ENCODE results near the gene MSGN1.

The MSGN1 gene

DNA sequence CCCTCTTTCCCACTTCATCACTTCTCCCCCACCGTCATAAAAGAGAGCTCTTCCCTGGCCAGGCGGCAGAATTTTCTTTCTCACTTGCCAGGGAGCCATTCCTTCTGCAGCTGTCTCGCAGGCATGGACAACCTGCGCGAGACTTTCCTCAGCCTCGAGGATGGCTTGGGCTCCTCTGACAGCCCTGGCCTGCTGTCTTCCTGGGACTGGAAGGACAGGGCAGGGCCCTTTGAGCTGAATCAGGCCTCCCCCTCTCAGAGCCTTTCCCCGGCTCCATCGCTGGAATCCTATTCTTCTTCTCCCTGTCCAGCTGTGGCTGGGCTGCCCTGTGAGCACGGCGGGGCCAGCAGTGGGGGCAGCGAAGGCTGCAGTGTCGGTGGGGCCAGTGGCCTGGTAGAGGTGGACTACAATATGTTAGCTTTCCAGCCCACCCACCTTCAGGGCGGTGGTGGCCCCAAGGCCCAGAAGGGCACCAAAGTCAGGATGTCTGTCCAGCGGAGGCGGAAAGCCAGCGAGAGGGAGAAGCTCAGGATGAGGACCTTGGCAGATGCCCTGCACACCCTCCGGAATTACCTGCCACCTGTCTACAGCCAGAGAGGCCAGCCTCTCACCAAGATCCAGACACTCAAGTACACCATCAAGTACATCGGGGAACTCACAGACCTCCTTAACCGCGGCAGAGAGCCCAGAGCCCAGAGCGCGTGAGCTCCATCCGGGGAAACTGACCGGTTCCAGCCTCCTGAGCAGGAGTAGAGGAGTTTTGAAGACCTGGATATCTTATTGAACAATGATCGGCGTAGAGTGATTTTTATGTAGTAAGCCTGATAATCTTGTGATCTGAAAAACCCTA is at the start of gene MSGN1:
MSGN1 (plus strand) TSS at position 65 of the 850 bp plus-strand sequence; CDS start at position 124, 59 bp downstream.
- DNase-seq = no peak

DNA sequence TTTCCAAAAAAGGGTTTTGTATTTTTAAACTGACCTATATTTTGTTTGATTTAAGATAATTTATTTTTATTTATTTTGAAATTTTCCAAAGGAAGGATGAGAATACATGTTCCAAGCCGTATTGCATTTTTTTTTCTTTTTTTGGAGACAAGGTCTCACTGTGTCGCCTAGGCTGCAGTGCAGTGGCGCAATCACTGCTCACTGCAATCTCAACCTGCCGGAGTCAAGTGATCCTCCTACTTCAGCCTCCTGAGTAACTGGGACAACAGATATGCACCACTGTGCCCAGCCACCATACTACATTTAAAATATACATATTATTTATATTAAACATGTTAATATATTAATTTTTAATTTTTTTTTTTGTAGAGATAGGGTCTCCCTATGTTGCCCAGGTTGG is 47.4 kb upstream of the MSGN1 start:
- no peak for DNase-seq

GRCh38 chr2:17771956-17772355 is 44.3 kb upstream of the MSGN1 start:
- no peak for DNase-seq

GRCh38 chr2:17772532-17772931 is 43.7 kb upstream of the MSGN1 start:
- no peak for DNase-seq

DNA sequence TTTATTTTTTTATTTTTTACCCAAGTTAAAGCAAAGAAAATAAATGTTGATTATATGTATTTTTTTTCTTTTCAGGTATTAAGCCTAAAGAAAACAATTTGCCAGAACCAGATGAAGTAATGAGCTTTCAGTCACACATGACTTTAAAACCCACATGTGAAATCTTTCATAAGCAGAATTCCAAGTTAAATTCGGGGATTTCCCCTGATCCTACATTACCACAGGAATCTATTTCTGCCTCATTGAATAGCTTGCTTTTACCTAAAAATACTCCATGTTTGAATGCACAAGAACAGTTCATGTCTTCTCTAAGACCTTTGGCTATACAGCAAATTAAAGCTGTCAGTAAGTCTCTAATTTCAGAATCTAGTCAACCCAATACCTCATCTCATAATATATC is 35.7 kb upstream of the MSGN1 start:
- no peak for DNase-seq

- DNase-seq = no peak
These were observed 34.8 kb upstream of the MSGN1 start for GRCh38 chr2:17781482-17781881.

GRCh38 chr2:17786727-17787126 is 29.5 kb upstream of the MSGN1 start:
- DNase-seq = no peak

DNA sequence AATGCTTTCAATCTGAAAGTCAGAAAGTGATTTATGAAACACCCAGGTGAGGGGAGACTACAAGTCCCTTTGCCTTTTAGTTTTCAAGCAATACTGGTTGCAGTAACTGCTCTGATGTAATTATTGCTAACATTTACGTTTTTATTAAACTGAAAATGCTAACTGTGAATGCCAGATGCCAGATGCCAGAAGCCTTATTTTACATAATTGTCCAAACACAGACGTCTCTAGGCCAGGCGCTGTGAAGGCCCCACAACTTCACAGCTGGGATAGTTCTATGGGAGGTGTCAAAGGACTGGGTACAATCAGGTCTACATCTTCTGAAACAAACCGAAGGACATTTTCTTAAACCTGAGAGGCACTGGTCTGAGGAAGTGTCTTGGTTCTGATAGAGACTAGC is 27.5 kb upstream of the MSGN1 start:
- no peak for DNase-seq

- no peak for DNase-seq
These were observed 25.7 kb upstream of the MSGN1 start for GRCh38 chr2:17790536-17790935.

DNA sequence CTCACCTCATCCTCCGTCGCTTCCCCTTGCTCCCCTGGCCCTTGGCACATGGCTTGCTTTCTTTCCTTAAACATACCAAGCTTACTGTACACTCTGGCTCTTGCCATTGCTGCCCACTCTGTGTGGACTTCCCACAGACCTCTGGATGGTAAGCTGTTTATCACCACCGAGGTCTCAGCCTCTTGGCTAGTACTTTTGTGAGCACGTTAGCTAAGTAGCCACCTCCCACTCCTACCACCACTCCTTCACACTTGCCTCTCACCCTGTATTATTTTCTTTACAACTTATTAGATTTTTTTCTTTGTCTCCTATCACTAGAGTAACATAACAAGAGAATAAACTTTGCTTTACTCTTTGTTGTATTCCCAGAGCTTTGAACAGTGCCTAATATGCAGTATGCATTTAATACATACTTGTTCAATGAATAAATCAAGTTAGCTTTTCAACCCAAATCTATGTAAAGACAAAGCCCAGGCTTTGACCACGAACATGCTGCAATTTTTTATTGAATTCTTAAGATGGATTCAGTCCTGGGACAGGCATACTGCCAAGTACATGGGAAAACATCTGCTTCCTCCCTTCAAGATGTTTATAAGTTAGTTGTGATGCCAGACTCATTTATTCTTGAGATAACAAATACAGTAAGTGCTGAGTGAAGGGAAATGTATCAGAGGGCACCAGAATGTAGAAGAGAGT is 25.0 kb upstream of the MSGN1 start:
- DNase-seq = no peak

GRCh38 chr2:17791817-17792130 is 24.5 kb upstream of the MSGN1 start:
- DNase-seq = no peak

- DNase-seq = no peak
These were observed 23.7 kb upstream of the MSGN1 start for GRCh38 chr2:17792515-17792914.

DNA sequence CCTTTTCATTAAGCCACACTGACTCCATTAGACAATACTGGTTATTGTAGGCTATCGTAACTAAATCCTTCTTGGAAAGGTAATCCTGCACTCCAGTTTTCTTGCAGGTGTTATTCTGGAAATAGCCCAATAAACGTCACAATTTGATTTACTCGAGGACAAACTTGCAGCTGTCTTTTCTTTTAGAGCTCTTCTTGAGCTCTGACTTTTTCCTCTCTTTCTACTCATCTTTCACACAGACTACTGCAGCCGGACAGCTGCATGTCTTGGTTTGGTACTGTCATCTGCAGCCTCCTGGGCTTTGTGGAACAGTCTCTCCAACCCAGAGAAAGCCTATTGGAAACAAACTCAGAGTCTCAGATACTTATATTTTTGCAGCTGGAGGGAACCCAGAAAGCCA is 23.0 kb upstream of the MSGN1 start:
- no peak for DNase-seq

DNA sequence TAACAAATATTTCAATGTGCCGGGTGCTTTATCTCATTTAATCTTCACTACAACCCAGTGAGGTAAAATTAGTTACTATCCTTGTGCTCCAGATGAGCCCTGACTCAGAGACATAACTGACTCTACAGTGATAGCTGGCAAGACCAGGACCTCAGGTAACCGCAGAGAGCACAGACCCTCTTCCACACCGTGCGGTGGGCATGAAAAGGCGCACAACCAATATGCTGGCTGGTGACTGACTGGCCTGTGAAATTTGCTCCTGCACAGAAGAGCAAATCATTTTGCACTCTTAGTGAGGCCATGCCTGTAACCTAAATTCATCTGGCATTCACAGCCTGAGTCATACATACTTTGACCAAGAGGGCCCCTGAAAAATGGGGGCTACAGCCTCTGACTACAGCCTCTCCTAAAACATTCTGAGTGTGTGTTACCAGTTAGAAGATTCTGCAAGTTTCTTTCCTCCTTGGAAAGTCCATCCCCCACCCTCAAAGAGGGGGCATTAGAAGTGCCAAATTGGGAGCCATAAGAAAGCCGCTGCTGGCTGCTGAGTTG is 22.4 kb upstream of the MSGN1 start:
- no peak for DNase-seq

DNA sequence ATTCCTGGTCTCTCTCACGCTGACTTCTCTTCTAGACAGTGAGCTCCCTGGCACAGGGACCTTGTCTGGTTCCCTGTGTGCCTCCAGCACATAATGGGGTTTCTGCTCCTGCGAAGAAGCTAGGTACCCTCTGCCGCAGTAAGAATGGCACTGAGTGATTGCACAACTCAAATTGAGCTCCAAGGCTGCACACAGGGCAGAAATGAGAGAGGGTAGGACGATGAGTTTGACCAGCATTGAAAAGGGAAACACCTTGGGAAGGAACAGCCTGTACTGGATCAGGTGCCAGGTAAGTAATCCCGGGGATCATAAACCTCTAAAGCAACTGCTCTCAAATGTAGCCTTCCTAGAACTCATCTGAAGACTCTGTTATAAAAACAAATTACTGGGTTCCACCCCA is 21.0 kb upstream of the MSGN1 start:
- no peak for DNase-seq

DNA sequence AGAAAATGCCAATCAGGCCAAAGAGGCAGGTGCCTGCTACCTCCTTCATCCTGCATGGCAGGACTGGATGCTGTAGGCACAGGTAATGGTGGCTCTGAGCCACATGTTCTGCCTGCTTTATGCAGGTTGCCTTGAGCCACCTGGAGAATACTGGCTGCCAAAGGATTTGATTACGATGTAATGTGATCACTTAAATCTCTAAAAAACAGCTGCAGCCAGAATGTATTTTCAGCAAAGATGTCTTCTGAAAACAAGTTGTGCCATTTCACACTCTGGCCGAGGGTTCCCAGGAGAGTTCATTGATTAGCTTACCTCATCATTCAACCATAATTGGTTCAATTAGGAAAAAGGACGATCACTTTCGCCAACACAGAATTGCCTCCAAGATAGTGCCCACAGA is 17.9 kb upstream of the MSGN1 start:
- DNase-seq = no peak

GRCh38 chr2:17799301-17800120 is 16.7 kb upstream of the MSGN1 start:
- no peak for DNase-seq

DNA sequence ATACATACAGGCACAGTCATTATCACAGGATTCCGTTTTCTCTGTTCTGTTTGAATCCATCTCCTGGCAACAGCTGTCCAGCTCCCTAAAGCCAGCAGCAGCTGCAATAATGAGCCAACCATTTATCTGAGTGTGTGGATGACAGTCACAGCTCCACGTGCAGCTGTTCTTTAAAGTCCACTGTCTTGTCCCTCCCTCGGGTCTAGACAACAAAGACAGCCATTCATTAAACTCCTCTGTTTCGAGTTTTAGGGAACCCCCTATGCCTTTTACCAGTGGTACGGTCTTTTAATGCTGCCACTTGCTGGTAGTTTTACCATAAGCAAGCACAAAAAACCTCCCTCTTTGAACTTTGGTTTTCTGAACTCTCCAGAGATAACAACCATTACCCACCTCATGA is 16.0 kb upstream of the MSGN1 start:
- DNase-seq = no peak

GRCh38 chr2:17800693-17801458 is 15.4 kb upstream of the MSGN1 start:
- no peak for DNase-seq

GRCh38 chr2:17803497-17803896 is 12.8 kb upstream of the MSGN1 start:
- DNase-seq = no peak

GRCh38 chr2:17804358-17804757 is 11.9 kb upstream of the MSGN1 start:
- DNase-seq = no peak

DNA sequence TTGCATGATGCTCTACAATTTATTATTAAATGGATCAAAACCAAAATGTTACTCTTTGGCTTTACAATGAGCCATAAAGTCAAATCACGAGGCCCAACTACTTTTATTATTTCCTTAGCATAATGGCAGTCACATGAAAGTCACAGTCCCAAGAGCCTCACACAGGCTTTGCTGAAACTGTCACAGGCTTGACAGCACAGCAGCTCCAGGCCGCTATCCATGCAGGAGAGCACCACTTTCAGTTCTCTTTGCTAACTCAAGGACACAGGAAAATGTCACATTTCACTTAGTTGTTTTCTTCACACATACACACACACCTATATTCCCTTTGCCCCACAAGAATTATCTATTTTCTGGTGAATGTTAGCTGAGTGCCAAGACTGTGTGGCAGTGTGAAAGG is 11.1 kb upstream of the MSGN1 start:
- no peak for DNase-seq

Measured in NCI-H1048 (cell line).